Activated CD8-positive, alpha-beta T cell treated with anti-CD3 and anti-CD28 coated beads, Interleukin-2, amount 10 ng/mL, durations not matched to agents 7 days and 5 days (primary cell): ENCODE measurements around the gene TP63. TPM values are rescaled to one million over a fixed set of nuclear protein-coding genes. Genes with fewer than 3 reads are reported as not detected.
"Not testable (repeated sequence)": the region's sequence is repeated elsewhere in the genome, so short reads cannot be mapped to it uniquely, and the experiment has no call there.

Experiments
- ATAC-seq: fragments of 150-1000 bp; cut with Tn5 transposase; one replicate; pipeline ENCODE4 v1.10.0; 2021; ENCODE audit warnings: moderate library complexity
- CTCF ChIA-PET: fragments of 350-600 bp; sonication (Branson Sonifier 250); formaldehyde crosslinking; loops from one replicate; lab custom pipeline; 2021; ENCODE audit warnings: antibody characterized with exemption; lab: Charles Lee
- POLR2A ChIA-PET: fragments of 350-600 bp; sonication (Branson Sonifier 250); formaldehyde crosslinking; loops from one replicate; lab custom pipeline; 2021; ENCODE audit warnings: antibody characterized with exemption; lab: Charles Lee
- DNase-seq: peaks from one replicate; pipeline ENCODE4 v3.0.0-alpha.2; 2020
- H3K27ac Mint-ChIP-seq: one replicate; pipeline ENCODE4 v1.8.0; 2021; ENCODE audit warnings: mild to moderate bottlenecking, mixed read lengths
- H3K27me3 Mint-ChIP-seq: one replicate; pipeline ENCODE4 v1.8.0; 2021; ENCODE audit warnings: low read depth, mixed read lengths
- H3K36me3 Mint-ChIP-seq: one replicate; pipeline ENCODE4 v1.8.0; 2021; ENCODE audit warnings: low read depth, mixed read lengths
- H3K4me1 Mint-ChIP-seq: one replicate; pipeline ENCODE4 v1.8.0; 2021; ENCODE audit warnings: low read depth, mixed read lengths
- H3K4me3 Mint-ChIP-seq: one replicate; pipeline ENCODE4 v1.8.0; 2021; ENCODE audit warnings: mild to moderate bottlenecking, mixed read lengths
- H3K9me3 Mint-ChIP-seq: one replicate; pipeline ENCODE4 v1.8.0; 2022; ENCODE audit warnings: mixed read lengths; ENCODE audit not compliant: insufficient read depth
- total RNA-seq, 2 experiments: library from RNA; stranded (reverse); gene quantifications; one replicate each; pipeline ENCODE4 v1.2.3, GENCODE V29; 2021

Gene TP63
- total RNA-seq, 2 experiments from 2014 or later, result not detected

- DNase-seq (no peak), ATAC-seq (no peak)
- H3K27me3 Mint-ChIP-seq, result no peaks in the 10 kb centered on the region
- H3K4me3 Mint-ChIP-seq, result no peak overlapping the region
- POLR2A ChIA-PET, result no interaction called here
- H3K9me3 Mint-ChIP-seq, result peaks cover 4% of the 10 kb centered on the region
- CTCF ChIA-PET, result no interaction called here
- no peaks in the 10 kb centered on the region for H3K4me1 Mint-ChIP-seq
- H3K36me3 Mint-ChIP-seq, result peaks cover 3% of the 10 kb centered on the region
- no peak overlapping the region for H3K27ac Mint-ChIP-seq
Observed at GRCh38 chr3:189598530-189599225, 32.5 kb upstream of the TP63 start.

GRCh38 chr3:189602471-189602870, 28.7 kb upstream of the TP63 start:
- no peaks in the 10 kb centered on the region for H3K9me3 Mint-ChIP-seq
- no peak overlapping the region for H3K4me3 Mint-ChIP-seq
- no peaks in the 10 kb centered on the region for H3K4me1 Mint-ChIP-seq
- no peaks in the 10 kb centered on the region for H3K27me3 Mint-ChIP-seq
- ChIA-PET CTCF (no interaction called here), POLR2A (interaction anchor here (0.6 kb wide), 1 partner anchor 72 kb away, joined by 3 read pairs; no protein-coding TSS in a partner anchor)
- H3K27ac Mint-ChIP-seq, result no peak overlapping the region
- no peak for ATAC-seq
- no peaks in the 10 kb centered on the region for H3K36me3 Mint-ChIP-seq
- no peak for DNase-seq

- ATAC-seq, result no peak
- no peak overlapping the region for H3K27ac Mint-ChIP-seq
- no peaks in the 10 kb centered on the region for H3K4me1 Mint-ChIP-seq
- H3K9me3 Mint-ChIP-seq, result no peaks in the 10 kb centered on the region
- ChIA-PET POLR2A (no interaction called here), CTCF (no interaction called here)
- H3K36me3 Mint-ChIP-seq, result no peaks in the 10 kb centered on the region
- no peak overlapping the region for H3K4me3 Mint-ChIP-seq
- no peak for DNase-seq
- no peaks in the 10 kb centered on the region for H3K27me3 Mint-ChIP-seq
Observed at GRCh38 chr3:189605717-189606116, 25.5 kb upstream of the TP63 start.

- CTCF ChIA-PET, result no interaction called here
- H3K4me1 Mint-ChIP-seq, result no peaks in the 10 kb centered on the region
- ATAC-seq (no peak), DNase-seq (no peak)
- no peaks in the 10 kb centered on the region for H3K9me3 Mint-ChIP-seq
- POLR2A ChIA-PET, result no interaction called here
- H3K36me3 Mint-ChIP-seq, result no peaks in the 10 kb centered on the region
- no peak overlapping the region for H3K27ac Mint-ChIP-seq
- no peak overlapping the region for H3K4me3 Mint-ChIP-seq
- no peaks in the 10 kb centered on the region for H3K27me3 Mint-ChIP-seq
Observed at GRCh38 chr3:189606774-189607173, 24.4 kb upstream of the TP63 start.

- H3K27me3 Mint-ChIP-seq, CTCF ChIA-PET, DNase-seq, H3K9me3 Mint-ChIP-seq, H3K4me1 Mint-ChIP-seq, H3K4me3 Mint-ChIP-seq, H3K36me3 Mint-ChIP-seq, POLR2A ChIA-PET, H3K27ac Mint-ChIP-seq, ATAC-seq: not testable (repeated sequence)
Observed at GRCh38 chr3:189612641-189613040, 18.5 kb upstream of the TP63 start.

- POLR2A ChIA-PET, result no interaction called here
- H3K4me1 Mint-ChIP-seq, result no peaks in the 10 kb centered on the region
Observed at GRCh38 chr3:189613122-189613521, 18.1 kb upstream of the TP63 start.

GRCh38 chr3:189621948-189622603, 9.1 kb upstream of the TP63 start:
- ChIA-PET POLR2A (no interaction called here), CTCF (interaction anchor here (1.0 kb wide), 1 partner anchor 349 kb away, joined by 3 read pairs; no protein-coding TSS in a partner anchor)
- Mint-ChIP-seq H3K27me3 (no peaks in the 10 kb centered on the region), H3K36me3 (no peaks in the 10 kb centered on the region), H3K9me3 (peaks cover 6% of the 10 kb centered on the region), H3K27ac (no peak overlapping the region), H3K4me3 (no peak overlapping the region), H3K4me1 (no peaks in the 10 kb centered on the region)
- ATAC-seq, result no peak
- DNase-seq, result no peak

More at GRCh38 chr3:189613122-189613521, 18.1 kb upstream of the TP63 start:
- no peaks in the 10 kb centered on the region for H3K9me3 Mint-ChIP-seq
- no peaks in the 10 kb centered on the region for H3K27me3 Mint-ChIP-seq
- H3K27ac Mint-ChIP-seq, result no peak overlapping the region
- no peaks in the 10 kb centered on the region for H3K36me3 Mint-ChIP-seq
- H3K4me3 Mint-ChIP-seq, result no peak overlapping the region
- CTCF ChIA-PET, result no interaction called here
- DNase-seq (no peak), ATAC-seq (no peak)

GRCh38 chr3:189622629-189623028, 8.6 kb upstream of the TP63 start:
- no peak overlapping the region for H3K27ac Mint-ChIP-seq
- no peaks in the 10 kb centered on the region for H3K36me3 Mint-ChIP-seq
- ATAC-seq, result no peak
- ChIA-PET CTCF (interaction anchor here (1.0 kb wide), 1 partner anchor 350 kb away, joined by 3 read pairs; no protein-coding TSS in a partner anchor), POLR2A (no interaction called here)
- no peaks in the 10 kb centered on the region for H3K27me3 Mint-ChIP-seq
- peaks cover 6% of the 10 kb centered on the region for H3K9me3 Mint-ChIP-seq
- no peak for DNase-seq
- no peak overlapping the region for H3K4me3 Mint-ChIP-seq
- H3K4me1 Mint-ChIP-seq, result no peaks in the 10 kb centered on the region

GRCh38 chr3:189624130-189624529, 7.1 kb upstream of the TP63 start:
- no peaks in the 10 kb centered on the region for H3K4me1 Mint-ChIP-seq
- no peaks in the 10 kb centered on the region for H3K9me3 Mint-ChIP-seq
- H3K36me3 Mint-ChIP-seq, result no peaks in the 10 kb centered on the region
- H3K27me3 Mint-ChIP-seq, result no peaks in the 10 kb centered on the region
- no peak for ATAC-seq
- H3K27ac Mint-ChIP-seq, result no peak overlapping the region
- ChIA-PET POLR2A (no interaction called here), CTCF (no interaction called here)
- H3K4me3 Mint-ChIP-seq, result no peak overlapping the region
- no peak for DNase-seq

GRCh38 chr3:189625071-189625470, 6.1 kb upstream of the TP63 start:
- Mint-ChIP-seq H3K27ac (no peak overlapping the region), H3K4me1 (no peaks in the 10 kb centered on the region), H3K27me3 (no peaks in the 10 kb centered on the region), H3K36me3 (no peaks in the 10 kb centered on the region), H3K9me3 (no peaks in the 10 kb centered on the region), H3K4me3 (no peak overlapping the region)
- ATAC-seq (no peak), DNase-seq (no peak)
- ChIA-PET CTCF (no interaction called here), POLR2A (no interaction called here)

GRCh38 chr3:189625572-189625971, 5.6 kb upstream of the TP63 start:
- ATAC-seq (no peak), DNase-seq (no peak)
- Mint-ChIP-seq H3K36me3 (no peaks in the 10 kb centered on the region), H3K27ac (no peak overlapping the region), H3K9me3 (no peaks in the 10 kb centered on the region), H3K27me3 (no peaks in the 10 kb centered on the region), H3K4me3 (no peak overlapping the region), H3K4me1 (peaks cover 3% of the 10 kb centered on the region)
- ChIA-PET CTCF (no interaction called here), POLR2A (no interaction called here)

- Mint-ChIP-seq H3K4me1 (peaks cover 9% of the 10 kb centered on the region), H3K4me3 (no peak overlapping the region), H3K27ac (no peak overlapping the region), H3K36me3 (no peaks in the 10 kb centered on the region), H3K27me3 (no peaks in the 10 kb centered on the region), H3K9me3 (no peaks in the 10 kb centered on the region)
- DNase-seq (no peak), ATAC-seq (no peak)
- POLR2A ChIA-PET, result no interaction called here
- CTCF ChIA-PET, result no interaction called here
Observed at GRCh38 chr3:189626286-189626685, 4.9 kb upstream of the TP63 start.
